ENCODE measurements around the gene ASAH2. TPM values are rescaled to one million over a fixed set of nuclear protein-coding genes. Genes with fewer than 3 reads are reported as not detected.

ASAH2 gene
- total RNA-seq, 1 experiment from 2014 or later: 4.6 TPM

DNA sequence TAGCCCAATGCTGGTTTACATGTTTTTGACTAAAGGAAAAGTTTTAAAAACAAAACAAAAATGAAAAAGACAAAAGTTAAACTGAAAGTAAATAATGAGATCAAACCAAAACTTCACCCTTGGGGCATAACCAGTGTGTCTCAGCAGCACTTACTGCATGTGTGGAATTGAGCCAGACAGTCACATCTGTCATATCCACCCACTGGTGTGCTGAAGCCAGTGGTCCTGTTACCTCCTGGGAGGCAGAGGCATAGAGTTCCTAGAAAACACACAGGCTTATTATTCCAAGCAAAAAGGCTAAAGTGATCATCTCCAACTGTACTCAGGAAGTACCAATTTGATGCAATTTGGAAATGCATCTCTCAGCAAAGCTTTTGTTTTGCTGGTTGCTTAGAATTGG lies 40.4 kb downstream of the ASAH2 start:
- Histone ChIP-seq H3K56ac (ENCODE audit: insufficient read length, low read depth, low read length) (no peak overlapping the region), H3K9ac (ENCODE audit: extremely low read depth, insufficient read length, low read length) (no peak overlapping the region), H3K27ac (ENCODE audit: insufficient read length, low read depth, low read length) (no peak overlapping the region), H2BK15ac (ENCODE audit: low read depth, low read length) (no peak overlapping the region), H2AK5ac (ENCODE audit: insufficient read length, low read length) (no peak overlapping the region), H3K4me1 (ENCODE audit: insufficient read depth, low read length) (no peaks in the 10 kb centered on the region), H3K79me1 (ENCODE audit: insufficient read depth, low read depth, low read length, poor library complexity, severe bottlenecking) (no peaks in the 10 kb centered on the region), H3K27me3 (ENCODE audit: insufficient read depth, low read length) (no peaks in the 10 kb centered on the region), H4K20me1 (ENCODE audit: control insufficient read depth, insufficient read depth, insufficient read length) (no peaks in the 10 kb centered on the region), H3K4ac (ENCODE audit: low read depth, low read length) (no peak overlapping the region), H2BK5ac (ENCODE audit: insufficient read length, low read length) (no peak overlapping the region), H4K8ac (replicated peaks; ENCODE audit: insufficient read length, low read depth, low read length) (no peak overlapping the region), H4K5ac (ENCODE audit: insufficient read length, low read depth, low read length) (no peak overlapping the region), H3K23ac (ENCODE audit: insufficient read length, low read depth, low read length) (no peak overlapping the region), H2BK20ac (ENCODE audit: low read depth, low read length, poor library complexity, severe bottlenecking) (no peak overlapping the region), H2AFZ (ENCODE audit: low read length) (no peak overlapping the region), H3K23me2 (ENCODE audit: insufficient read length, low read depth, low read length, poor library complexity, severe bottlenecking) (no peaks in the 10 kb centered on the region), H3K4me2 (ENCODE audit: insufficient read depth, insufficient read length, low read length) (no peak overlapping the region), H3K18ac (ENCODE audit: insufficient read length, low read depth, low read length) (no peak overlapping the region), H3K14ac (ENCODE audit: insufficient read depth, low read length) (no peak overlapping the region), H3K79me2 (ENCODE audit: insufficient read depth, low read length) (no peaks in the 10 kb centered on the region), H2BK120ac (ENCODE audit: low read depth, low read length, poor library complexity, severe bottlenecking) (no peak overlapping the region), H3K9me3 (ENCODE audit: control insufficient read depth, low read depth, low read length) (no peaks in the 10 kb centered on the region), H3T11ph (ENCODE audit: low read length) (no peak overlapping the region), H2BK12ac (ENCODE audit: insufficient read length, low read depth, low read length) (no peak overlapping the region), H4K91ac (ENCODE audit: insufficient read length, low read depth, low read length) (no peak overlapping the region)
- no peak for DNase-seq
- no peak overlapping the region for H3K4me3 Mint-ChIP-seq
- H3K36me3 Mint-ChIP-seq (ENCODE audit: insufficient read depth in 1 of 3, low read depth in 3 of 3): no peaks in the 10 kb centered on the region
- no peaks in the 10 kb centered on the region for H3K4me1 Mint-ChIP-seq
- peaks cover 4% of the 10 kb centered on the region for H3K27me3 Mint-ChIP-seq (ENCODE audit: low read depth)
- TF ChIP-seq CTCF (conservative IDR thresholded peaks at IDR 0.05): no peak
- no peak overlapping the region for H3K27ac Mint-ChIP-seq
- H3K9me3 Mint-ChIP-seq: peaks cover 0 to 6% of the 10 kb centered on the region in 2 experiments; a peak in 3 of 5 replicates

Other genes starting within 250 kb of the ASAH2 start
- gene WASHC2A, start 183.6 kb downstream of the ASAH2 start, total RNA-seq (2021): 32.1 and 35.5 TPM in 2 replicates